ENCODE data around the gene RAB27B. TPM values are rescaled to one million over a fixed set of nuclear protein-coding genes. Genes with fewer than 3 reads are reported as not detected.

Gene RAB27B, protein sequence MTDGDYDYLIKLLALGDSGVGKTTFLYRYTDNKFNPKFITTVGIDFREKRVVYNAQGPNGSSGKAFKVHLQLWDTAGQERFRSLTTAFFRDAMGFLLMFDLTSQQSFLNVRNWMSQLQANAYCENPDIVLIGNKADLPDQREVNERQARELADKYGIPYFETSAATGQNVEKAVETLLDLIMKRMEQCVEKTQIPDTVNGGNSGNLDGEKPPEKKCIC
- 0.03 TPM in 1 of 2 replicates, not detected in the other for total RNA-seq (2014; rRNA removed; shearing (Covaris generic))
- 0.06 TPM in 1 of 2 replicates, not detected in the other for polyA plus RNA-seq (2015; cell fraction: cytosol; rRNA removed)
- 0.06 TPM in 1 of 2 replicates, not detected in the other for polyA plus RNA-seq (2015; cell fraction: nucleus; rRNA removed)

GRCh38 chr18:54828281-54828881 lies at the start of gene RAB27B:
TSS of gene RAB27B (plus strand) at chr18:54828477. CDS start at chr18:54877586, 49,109 bp downstream.
- DNase-seq (ENCODE audit: low read depth, low spot score), result peak; percentile 14
- in situ Hi-C loops (cut with HindIII; ENCODE audit: low pct_unique_long_range_greater_than_20kb, low sequenced_read_pairs), result no loop called here

DNA sequence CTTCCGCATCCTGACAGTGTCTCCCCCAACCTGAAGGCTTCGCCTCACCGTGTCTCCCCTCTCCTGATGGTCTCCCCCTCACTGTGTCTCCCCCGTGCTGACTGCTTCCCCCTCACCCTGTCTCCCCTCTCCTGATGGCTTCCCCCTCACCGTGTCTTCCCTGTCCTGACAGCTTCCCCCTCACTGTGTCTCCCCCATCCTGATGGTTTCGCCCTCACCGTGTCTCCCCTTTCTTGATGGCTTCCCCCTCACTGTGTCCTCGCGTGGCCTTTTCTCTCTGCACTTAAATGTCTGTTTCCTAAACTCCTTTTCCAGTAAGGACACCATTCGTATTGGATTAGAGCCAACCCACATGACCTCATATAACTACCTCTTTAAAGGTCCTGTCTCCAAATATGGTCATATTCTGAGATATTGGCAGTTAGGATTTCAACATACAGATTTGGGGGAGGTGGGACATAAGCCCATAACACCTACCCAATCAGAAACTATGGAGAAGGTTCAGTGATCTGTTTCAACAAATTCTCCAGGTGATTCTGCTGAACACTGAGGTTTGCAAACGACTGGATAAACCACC lies 47.9 kb upstream of the RAB27B start:
- DNase-seq (ENCODE audit: low read depth, low spot score), result no peak
- in situ Hi-C loops (cut with HindIII; ENCODE audit: low pct_unique_long_range_greater_than_20kb, low sequenced_read_pairs), result no loop called here

DNA sequence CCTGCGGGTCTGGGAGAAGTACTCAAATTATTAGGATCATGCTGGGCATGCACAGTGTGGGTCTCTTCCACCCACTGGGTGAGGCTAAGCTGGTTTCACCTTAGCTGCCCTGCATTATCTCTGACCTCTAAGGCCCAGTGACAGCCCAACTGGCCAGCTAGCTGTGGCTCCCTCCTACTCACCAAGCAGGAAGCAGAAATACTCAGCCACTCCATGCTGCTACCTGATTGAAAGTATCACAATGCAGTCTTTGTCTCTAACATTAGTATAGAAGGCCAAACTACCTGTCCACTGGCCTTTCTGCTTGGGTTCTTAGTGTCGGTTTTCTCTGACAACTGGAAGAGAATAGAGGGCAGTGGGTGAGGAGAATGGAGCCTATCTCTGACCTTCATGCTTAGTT lies 47.3 kb upstream of the RAB27B start:
- no peak for DNase-seq (ENCODE audit: low read depth, low spot score)
- in situ Hi-C loops (cut with HindIII; ENCODE audit: low pct_unique_long_range_greater_than_20kb, low sequenced_read_pairs), result no loop called here

DNA sequence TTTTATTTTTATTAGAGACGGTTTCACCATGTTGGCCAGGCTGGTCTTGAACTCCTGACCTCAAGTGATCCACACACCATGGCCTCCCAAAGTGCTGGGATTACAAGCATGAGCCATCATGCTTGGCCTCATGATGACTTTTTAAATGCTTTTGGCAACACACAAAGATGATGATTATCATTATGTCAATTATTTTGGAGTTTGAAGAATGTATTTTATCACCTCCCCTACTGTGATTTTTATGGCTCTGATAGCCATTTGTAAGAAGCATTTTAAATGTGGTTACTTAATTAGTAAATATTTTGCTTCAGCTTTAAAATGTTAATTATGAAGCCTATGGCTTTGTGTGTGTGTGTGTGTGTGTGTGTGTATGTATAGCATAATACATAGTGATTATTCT lies 45.1 kb upstream of the RAB27B start:
- no peak for DNase-seq (ENCODE audit: low read depth, low spot score)
- in situ Hi-C loops (cut with HindIII; ENCODE audit: low pct_unique_long_range_greater_than_20kb, low sequenced_read_pairs), result no loop called here

DNA sequence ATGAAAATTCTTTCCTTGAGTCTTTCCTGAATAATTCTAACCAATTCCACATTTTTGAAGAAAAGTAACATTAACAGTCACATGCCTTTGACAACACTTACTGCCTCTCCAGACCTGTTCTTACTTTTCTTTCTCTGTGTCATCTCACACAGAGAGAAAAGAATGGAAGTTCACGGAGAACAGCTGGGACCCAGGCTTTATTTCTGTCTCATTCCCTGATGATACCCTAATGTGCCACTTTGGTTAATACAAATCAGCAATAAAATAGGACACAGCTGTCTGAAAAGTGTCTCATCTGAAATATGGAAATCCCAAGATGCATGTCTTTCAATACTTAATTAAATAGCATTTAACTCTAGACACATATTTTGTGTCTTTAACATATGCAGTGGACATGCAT lies 42.1 kb upstream of the RAB27B start:
- in situ Hi-C loops (cut with HindIII; ENCODE audit: low pct_unique_long_range_greater_than_20kb, low sequenced_read_pairs), result no loop called here
- no peak for DNase-seq (ENCODE audit: low read depth, low spot score)

DNA sequence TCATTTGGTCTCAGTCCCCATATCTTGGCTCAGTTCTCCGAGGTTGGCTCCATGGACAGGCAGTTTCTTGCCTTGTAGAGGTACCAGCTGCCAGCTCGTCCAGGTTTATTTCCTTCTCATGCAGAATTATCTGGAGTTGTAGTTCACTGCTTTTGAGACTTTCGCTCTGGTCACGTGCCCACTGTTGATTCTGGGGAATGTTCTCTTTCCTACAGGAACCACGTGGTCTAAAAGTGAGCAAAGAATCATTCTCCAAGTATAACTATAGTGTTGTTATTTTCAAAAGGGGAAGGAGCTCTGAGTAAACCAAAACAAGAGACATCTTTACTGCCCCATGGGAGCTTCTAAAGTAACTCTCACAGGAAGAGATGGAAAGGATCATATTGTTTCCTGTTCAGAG lies 41.2 kb upstream of the RAB27B start:
- in situ Hi-C loops (cut with HindIII; ENCODE audit: low pct_unique_long_range_greater_than_20kb, low sequenced_read_pairs), result no loop called here
- no peak for DNase-seq (ENCODE audit: low read depth, low spot score)

DNA sequence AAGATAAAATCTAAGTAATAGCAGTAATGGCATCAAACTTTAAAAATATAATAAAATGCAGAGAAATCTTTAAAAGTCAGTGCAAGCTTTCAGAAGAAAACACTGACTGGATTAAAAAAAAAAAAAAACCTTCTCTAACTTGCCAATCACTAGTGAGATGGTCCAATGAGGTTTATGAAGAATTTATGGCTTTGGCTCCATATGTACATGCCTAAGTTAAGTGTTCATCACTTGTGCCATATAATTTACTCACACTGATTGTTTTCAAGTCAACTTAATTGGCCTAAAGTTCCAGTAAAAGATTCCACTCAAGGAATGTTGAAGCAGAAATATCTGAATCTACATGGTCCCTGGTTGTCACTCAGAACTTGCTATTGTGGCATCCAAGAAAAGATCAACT lies 40.7 kb upstream of the RAB27B start:
- DNase-seq (ENCODE audit: low read depth, low spot score), result no peak
- in situ Hi-C loops (cut with HindIII; ENCODE audit: low pct_unique_long_range_greater_than_20kb, low sequenced_read_pairs), result no loop called here

DNA sequence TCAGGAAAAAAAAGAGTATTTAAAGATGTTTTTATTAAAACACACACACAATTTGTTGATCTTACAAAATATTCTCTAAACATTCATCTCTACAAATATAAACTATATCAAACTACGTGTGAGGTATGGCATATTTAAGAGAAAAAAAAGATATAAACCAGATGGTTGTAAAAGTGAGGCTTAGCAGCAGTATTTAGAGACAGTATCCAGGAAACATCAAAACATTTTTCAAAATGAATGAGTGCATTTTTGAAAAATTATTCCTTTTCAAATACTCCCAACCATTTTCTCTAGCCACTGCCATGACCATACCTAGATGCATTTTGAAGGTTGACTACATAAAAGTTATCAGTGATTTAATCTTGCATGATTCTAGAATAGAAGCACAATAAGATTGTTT lies 38.2 kb upstream of the RAB27B start:
- no peak for DNase-seq (ENCODE audit: low read depth, low spot score)
- in situ Hi-C loops (cut with HindIII; ENCODE audit: low pct_unique_long_range_greater_than_20kb, low sequenced_read_pairs), result no loop called here

DNA sequence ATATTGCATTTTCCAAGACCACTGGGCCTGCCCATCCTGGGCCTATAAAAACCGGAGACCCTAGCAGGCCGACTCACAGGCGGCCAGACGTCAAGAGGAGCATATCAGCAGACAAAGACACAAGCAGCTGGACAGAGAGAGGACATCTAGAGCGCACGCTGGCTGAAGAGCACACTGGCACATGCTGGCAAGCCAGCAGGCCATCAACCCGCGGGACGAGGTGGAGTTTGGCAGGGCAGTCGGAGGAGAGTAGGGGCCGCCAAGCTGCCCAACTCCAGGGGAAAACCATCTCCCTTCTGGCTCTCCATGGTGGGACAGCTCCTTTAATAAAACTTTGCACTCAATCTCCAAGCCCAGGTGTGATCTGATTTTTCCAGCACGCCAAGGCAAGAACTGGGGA lies 36.6 kb upstream of the RAB27B start:
- in situ Hi-C loops (cut with HindIII; ENCODE audit: low pct_unique_long_range_greater_than_20kb, low sequenced_read_pairs), result no loop called here
- DNase-seq (ENCODE audit: low read depth, low spot score), result no peak

- in situ Hi-C loops (cut with HindIII; ENCODE audit: low pct_unique_long_range_greater_than_20kb, low sequenced_read_pairs), result no loop called here
- no peak for DNase-seq (ENCODE audit: low read depth, low spot score)
Measured at GRCh38 chr18:54792079-54792478, 36.2 kb upstream of the RAB27B start.

GRCh38 chr18:54794823-54795222 lies 33.5 kb upstream of the RAB27B start:
- DNase-seq (ENCODE audit: low read depth, low spot score), result no peak
- in situ Hi-C loops (cut with HindIII; ENCODE audit: low pct_unique_long_range_greater_than_20kb, low sequenced_read_pairs), result no loop called here

GRCh38 chr18:54798186-54798585 lies 30.1 kb upstream of the RAB27B start:
- DNase-seq (ENCODE audit: low read depth, low spot score), result no peak

DNA sequence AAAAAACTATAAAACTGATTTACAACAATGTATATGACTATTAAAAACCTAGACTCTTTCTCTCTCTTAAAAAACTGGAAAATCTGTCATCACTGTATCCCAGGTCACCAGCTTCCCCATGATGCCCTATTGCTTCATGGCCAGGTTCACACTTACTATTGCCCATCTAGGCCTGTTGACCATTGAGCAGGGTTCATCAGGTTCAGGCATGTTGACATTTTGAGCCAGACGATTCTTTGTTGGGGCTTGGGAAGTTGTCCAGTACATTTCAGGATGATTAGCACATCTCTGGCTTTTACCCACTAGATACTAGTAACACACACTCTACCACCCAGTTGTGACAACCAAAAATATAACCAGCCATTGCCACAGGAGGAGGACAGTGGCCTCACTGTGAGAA lies 26.9 kb upstream of the RAB27B start:
- no peak for DNase-seq (ENCODE audit: low read depth, low spot score)
- in situ Hi-C loops (cut with HindIII; ENCODE audit: low pct_unique_long_range_greater_than_20kb, low sequenced_read_pairs), result no loop called here

More at GRCh38 chr18:54798186-54798585, 30.1 kb upstream of the RAB27B start:
- in situ Hi-C loops (cut with HindIII; ENCODE audit: low pct_unique_long_range_greater_than_20kb, low sequenced_read_pairs), result no loop called here

DNA sequence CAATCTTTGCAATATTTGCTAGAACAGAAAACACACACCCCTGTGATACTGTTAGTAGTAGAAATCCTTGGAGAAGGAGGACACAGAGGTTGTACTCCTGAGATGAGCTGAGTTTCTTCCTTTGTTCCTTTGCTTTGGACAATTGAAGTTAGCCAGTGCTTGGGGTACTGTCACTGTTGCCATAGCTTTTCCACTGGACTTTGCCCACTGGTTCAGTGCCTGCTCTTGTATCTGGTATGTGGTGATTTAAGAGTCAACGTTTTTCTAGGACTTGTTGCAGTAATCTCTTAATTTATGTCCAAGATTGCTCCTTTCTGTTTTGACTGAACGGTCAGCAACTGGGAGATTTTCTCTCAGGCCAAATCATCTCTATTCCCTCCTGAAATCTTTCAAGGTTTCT lies 26.1 kb upstream of the RAB27B start:
- no peak for DNase-seq (ENCODE audit: low read depth, low spot score)
- in situ Hi-C loops (cut with HindIII; ENCODE audit: low pct_unique_long_range_greater_than_20kb, low sequenced_read_pairs), result no loop called here

- in situ Hi-C loops (cut with HindIII; ENCODE audit: low pct_unique_long_range_greater_than_20kb, low sequenced_read_pairs), result no loop called here
- no peak for DNase-seq (ENCODE audit: low read depth, low spot score)
Measured at GRCh38 chr18:54802686-54803395, 25.4 kb upstream of the RAB27B start.

DNA sequence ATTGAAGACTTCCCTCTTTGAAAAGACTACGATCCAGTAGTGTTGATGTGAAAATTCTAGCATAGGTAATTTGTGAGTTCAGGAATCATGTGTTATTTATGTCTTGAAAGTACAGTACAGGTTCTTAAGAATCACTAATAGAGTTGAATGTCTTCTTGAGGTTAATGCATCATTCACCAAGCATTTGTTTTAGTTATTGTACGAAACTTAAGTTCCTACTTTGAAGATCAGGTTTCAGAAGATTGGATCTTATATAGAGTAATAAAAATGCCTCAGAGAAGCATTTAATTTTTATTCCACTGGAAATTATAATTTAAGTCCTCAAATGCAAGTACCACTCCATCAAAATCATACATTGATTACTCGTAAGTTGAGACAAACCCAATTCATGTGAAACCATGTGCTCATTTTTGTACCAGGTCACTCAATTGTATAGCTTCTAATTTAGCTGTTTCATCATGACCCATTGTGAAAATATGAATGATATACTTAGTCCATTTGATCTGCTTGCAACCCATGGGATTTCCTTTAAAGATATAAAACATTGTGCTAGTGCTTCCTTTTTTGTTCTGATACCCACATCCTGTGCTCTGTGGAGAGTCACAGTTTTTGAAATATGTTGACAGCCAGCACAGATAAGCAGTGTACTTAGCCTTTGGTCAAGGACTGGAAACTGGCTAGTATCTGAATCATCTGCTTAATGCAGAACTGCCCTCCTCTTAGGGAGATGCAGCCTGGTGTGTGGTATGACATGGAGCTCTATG lies 22.5 kb upstream of the RAB27B start:
- no peak for DNase-seq (ENCODE audit: low read depth, low spot score)
- in situ Hi-C loops (cut with HindIII; ENCODE audit: low pct_unique_long_range_greater_than_20kb, low sequenced_read_pairs), result no loop called here

GRCh38 chr18:54806526-54806925 lies 21.8 kb upstream of the RAB27B start:
- in situ Hi-C loops (cut with HindIII; ENCODE audit: low pct_unique_long_range_greater_than_20kb, low sequenced_read_pairs), result no loop called here
- no peak for DNase-seq (ENCODE audit: low read depth, low spot score)

GRCh38 chr18:54807303-54807702 lies 21.0 kb upstream of the RAB27B start:
- in situ Hi-C loops (cut with HindIII; ENCODE audit: low pct_unique_long_range_greater_than_20kb, low sequenced_read_pairs), result no loop called here
- DNase-seq (ENCODE audit: low read depth, low spot score), result no peak

Data from SK-MEL-5 (cell line).